HepG2 (cell line): ENCODE data around the gene POLR3GL. TPM values are rescaled to one million over a fixed set of nuclear protein-coding genes. Genes with fewer than 3 reads are reported as not detected.

Source experiments
- ARID4A ChIP-seq: sonication (generic); formaldehyde crosslinking; IDR thresholded peaks from 2 replicates; pipeline ENCODE4 v1.5.0; 2020; ENCODE audit warnings: mild to moderate bottlenecking, missing genetic modification reagents, borderline replicate concordance
- CBX2 ChIP-seq, 2 experiments: fragments of 200-600 bp in 1 of 2; sonication (generic); formaldehyde crosslinking in 1 of 2; IDR thresholded peaks; 2 replicates each; pipeline versions ENCODE4 v1.7.0 to v1.8.1; 2018 to 2022; ENCODE audit warnings: low read depth in 2 of 2, low read length in 1 of 2, mild to moderate bottlenecking in 1 of 2, missing genetic modification reagents in 1 of 2
- FOSL2 ChIP-seq: sonication (generic); formaldehyde crosslinking; IDR thresholded peaks from 2 replicates; pipeline ENCODE4 v1.4.0; 2020; ENCODE audit warnings: missing genetic modification reagents
- FOXK1 ChIP-seq: sonication (generic); formaldehyde crosslinking; IDR thresholded peaks from 2 replicates; pipeline ENCODE4 v1.4.0; 2020; ENCODE audit warnings: low read depth, missing genetic modification reagents, borderline replicate concordance
- GATAD2A ChIP-seq: IDR thresholded peaks from 2 replicates; pipeline ENCODE4 v1.6.1; 2016
- HCFC1 ChIP-seq: fragments of 150-350 bp; IDR thresholded peaks from 2 replicates; pipeline ENCODE4 v1.6.1; 2014; ENCODE audit warnings: low read depth, low read length
- JUN ChIP-seq: sonication (generic); formaldehyde crosslinking; IDR thresholded peaks from 2 replicates; pipeline ENCODE4 v1.4.0; 2020; ENCODE audit warnings: mild to moderate bottlenecking, missing genetic modification reagents
- MATR3 ChIP-seq: sonication (generic); formaldehyde crosslinking; IDR thresholded peaks from 2 replicates; pipeline ENCODE4 v1.4.0; 2020; ENCODE audit warnings: missing genetic modification reagents
- MAX ChIP-seq: IDR thresholded peaks from 2 replicates; pipeline ENCODE4 v1.6.1; 2012; ENCODE audit warnings: inconsistent platforms
- NR2C2 ChIP-seq: sonication (generic); formaldehyde crosslinking; IDR thresholded peaks from 2 replicates; pipeline ENCODE4 v1.4.0; 2020; ENCODE audit warnings: missing genetic modification reagents, mild to moderate bottlenecking, moderate library complexity, borderline replicate concordance
- SP140L ChIP-seq: sonication (generic); formaldehyde crosslinking; IDR thresholded peaks from 2 replicates; pipeline ENCODE4 v1.4.0; 2020; ENCODE audit warnings: missing genetic modification reagents, borderline replicate concordance
- SRY ChIP-seq: sonication (generic); formaldehyde crosslinking; IDR thresholded peaks from 2 replicates; pipeline ENCODE4 v1.8.0; 2022; ENCODE audit warnings: mild to moderate bottlenecking, missing genetic modification reagents
- TMF1 ChIP-seq: sonication (generic); formaldehyde crosslinking; IDR thresholded peaks from 2 replicates; pipeline ENCODE4 v1.8.1; 2022; ENCODE audit warnings: low read depth, missing genetic modification reagents
- ZNF160 ChIP-seq: sonication (generic); formaldehyde crosslinking; IDR thresholded peaks from 2 replicates; pipeline ENCODE4 v1.8.0; 2022; ENCODE audit warnings: mild to moderate bottlenecking, inconsistent platforms, missing genetic modification reagents
- ZNF672 ChIP-seq: sonication (generic); formaldehyde crosslinking; IDR thresholded peaks from 2 replicates; pipeline ENCODE4 v1.8.1; 2022; ENCODE audit warnings: missing genetic modification reagents
- ZNF792 ChIP-seq: IDR thresholded peaks from 2 replicates; pipeline ENCODE4 v1.6.1; 2016
- ZSCAN12 ChIP-seq: sonication (generic); formaldehyde crosslinking; IDR thresholded peaks from 2 replicates; pipeline ENCODE4 v1.9.0; 2021; ENCODE audit warnings: mild to moderate bottlenecking, missing genetic modification reagents
- polyA plus RNA-seq, 8 experiments: library from polyadenylated mRNA; depleted of rRNA in 3 of 8; stranded (reverse) in 7 of 8; unstranded in 1 of 8; fragments of >200 nt; fragmentation: Illumina TruSeq in 4 of 8; extraction: Trizol in 4 of 8; gene quantifications; 2 replicates each; pipeline versions ENCODE4 v1.2.1 to v1.2.3, GENCODE V29; 2011 to 2016; ENCODE audit warnings: low read depth in 4 of 8, missing spikeins in 1 of 8, mixed read lengths in 1 of 8; ENCODE audit not compliant: insufficient read depth in 1 of 8
- total RNA-seq, 5 experiments: library from RNA; depleted of rRNA; stranded (reverse); fragments of >200 nt; fragmentation: Illumina TruSeq; extraction: Trizol; gene quantifications; 2 replicates each; pipeline ENCODE4 v1.2.3, GENCODE V29; 2016; ENCODE audit warnings: low read depth in 1 of 5
- TF ChIP-seq, protein P1 (sequence below): sonication (generic); formaldehyde crosslinking; conservative IDR thresholded peaks from 2 replicates; pipeline ENCODE4 v1.4.0; 2020; ENCODE audit warnings: missing genetic modification reagents
- TF ChIP-seq, protein P2 (sequence below): sonication (generic); formaldehyde crosslinking; IDR thresholded peaks from 2 replicates; pipeline ENCODE4 v1.4.0; 2020; ENCODE audit warnings: missing genetic modification reagents; ENCODE audit errors: not compliant biosample characterization
- TF ChIP-seq, protein P3 (sequence below): IDR thresholded peaks from 2 replicates; pipeline ENCODE4 v1.6.1; 2018; ENCODE audit warnings: missing genetic modification reagents

The POLR3GL gene
- total and polyA plus RNA-seq, 2 of the 13 experiments (the other 11 are each of a cell fraction or from before 2014, with no cell fraction given) = 11.5 to 12.4 TPM

- TF ChIP-seq, protein P1, sequence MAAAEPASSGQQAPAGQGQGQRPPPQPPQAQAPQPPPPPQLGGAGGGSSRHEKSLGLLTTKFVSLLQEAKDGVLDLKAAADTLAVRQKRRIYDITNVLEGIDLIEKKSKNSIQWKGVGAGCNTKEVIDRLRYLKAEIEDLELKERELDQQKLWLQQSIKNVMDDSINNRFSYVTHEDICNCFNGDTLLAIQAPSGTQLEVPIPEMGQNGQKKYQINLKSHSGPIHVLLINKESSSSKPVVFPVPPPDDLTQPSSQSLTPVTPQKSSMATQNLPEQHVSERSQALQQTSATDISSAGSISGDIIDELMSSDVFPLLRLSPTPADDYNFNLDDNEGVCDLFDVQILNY (CRISPR knock-in tag) = no peak
- TF ChIP-seq ZNF160 (CRISPR knock-in tag) = peak; percentile 64
- no peak; the same call in 1 of the 2 replicates for TF ChIP-seq TMF1 (CRISPR knock-in tag)
- TF ChIP-seq FOSL2 (CRISPR knock-in tag) = peak; percentile 23; the same call in 1 of the 2 replicates
- TF ChIP-seq ZSCAN12 (CRISPR knock-in tag) = peak; percentile 65; the same call in 1 of the 2 replicates
- TF ChIP-seq, protein P2, sequence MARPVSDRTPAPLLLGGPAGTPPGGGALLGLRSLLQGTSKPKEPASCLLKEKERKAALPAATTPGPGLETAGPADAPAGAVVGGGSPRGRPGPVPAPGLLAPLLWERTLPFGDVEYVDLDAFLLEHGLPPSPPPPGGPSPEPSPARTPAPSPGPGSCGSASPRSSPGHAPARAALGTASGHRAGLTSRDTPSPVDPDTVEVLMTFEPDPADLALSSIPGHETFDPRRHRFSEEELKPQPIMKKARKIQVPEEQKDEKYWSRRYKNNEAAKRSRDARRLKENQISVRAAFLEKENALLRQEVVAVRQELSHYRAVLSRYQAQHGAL (CRISPR knock-in tag) = no peak
- peak; percentile 66; the same call in 1 of the 2 replicates for TF ChIP-seq MAX
- TF ChIP-seq CBX2 (IDR thresholded peaks at IDR 0.05; ENCODE audit: low read depth, low read length) = no peak
- TF ChIP-seq CBX2 (CRISPR knock-in tag; IDR thresholded peaks at IDR 0.05; ENCODE audit: low read depth) = no peak
- peak; percentile 97 for TF ChIP-seq ZNF672 (CRISPR knock-in tag)
- TF ChIP-seq ARID4A (CRISPR knock-in tag) = peak; percentile 76; the same call in 1 of the 2 replicates
- TF ChIP-seq, protein P3, sequence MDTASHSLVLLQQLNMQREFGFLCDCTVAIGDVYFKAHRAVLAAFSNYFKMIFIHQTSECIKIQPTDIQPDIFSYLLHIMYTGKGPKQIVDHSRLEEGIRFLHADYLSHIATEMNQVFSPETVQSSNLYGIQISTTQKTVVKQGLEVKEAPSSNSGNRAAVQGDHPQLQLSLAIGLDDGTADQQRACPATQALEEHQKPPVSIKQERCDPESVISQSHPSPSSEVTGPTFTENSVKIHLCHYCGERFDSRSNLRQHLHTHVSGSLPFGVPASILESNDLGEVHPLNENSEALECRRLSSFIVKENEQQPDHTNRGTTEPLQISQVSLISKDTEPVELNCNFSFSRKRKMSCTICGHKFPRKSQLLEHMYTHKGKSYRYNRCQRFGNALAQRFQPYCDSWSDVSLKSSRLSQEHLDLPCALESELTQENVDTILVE (CRISPR knock-in tag) = no peak
- TF ChIP-seq JUN (CRISPR knock-in tag) = 0 out of 2 replicates have a peak, but pooled peaks have one; percentile 47
- no peak for TF ChIP-seq SRY (CRISPR knock-in tag)
- peak; percentile 36; the same call in 1 of the 2 replicates for TF ChIP-seq HCFC1
- TF ChIP-seq NR2C2 = peak; percentile 72; the same call in 1 of the 2 replicates
- TF ChIP-seq GATAD2A (CRISPR knock-in tag) = peak; percentile 37; the same call in 1 of the 2 replicates
- TF ChIP-seq SP140L (CRISPR knock-in tag) = no peak
- TF ChIP-seq MATR3 = no peak
- 0 out of 2 replicates have a peak, but pooled peaks have one; percentile 30 for TF ChIP-seq ZNF792 (CRISPR knock-in tag)
- 0 out of 2 replicates have a peak, but pooled peaks have one; percentile 25 for TF ChIP-seq FOXK1 (CRISPR knock-in tag)
Observed at GRCh38 chr1:145918144-145918991, 46.1 kb upstream of the POLR3GL start, which contains the start of gene PEX11B (continued).
